Stimulated activated CD8-positive, alpha-beta memory T cell treated with anti-CD3 and anti-CD28 coated beads, Interleukin-7, amount 100 ng/mL, for 4 hours (primary cell): Measurements from ENCODE around the gene HIP1.
"Not testable (repeated sequence)": the region's sequence is repeated elsewhere in the genome, so short reads cannot be mapped to it uniquely, and the experiment has no call there.

Experiments used
- DNase-seq, 2 donors: peaks; one replicate each; pipeline ENCODE4 v3.0.0-alpha.2; 2020; ENCODE audit warnings: low read depth in 2 of 2

HIP1 gene

GRCh38 chr7:75644589-75644988 lies 94.2 kb downstream of the HIP1 start:
- no peak for DNase-seq

- DNase-seq = peak; percentile 29 to 56
These were observed 95.8 kb downstream of the HIP1 start for GRCh38 chr7:75642810-75643486.

DNA sequence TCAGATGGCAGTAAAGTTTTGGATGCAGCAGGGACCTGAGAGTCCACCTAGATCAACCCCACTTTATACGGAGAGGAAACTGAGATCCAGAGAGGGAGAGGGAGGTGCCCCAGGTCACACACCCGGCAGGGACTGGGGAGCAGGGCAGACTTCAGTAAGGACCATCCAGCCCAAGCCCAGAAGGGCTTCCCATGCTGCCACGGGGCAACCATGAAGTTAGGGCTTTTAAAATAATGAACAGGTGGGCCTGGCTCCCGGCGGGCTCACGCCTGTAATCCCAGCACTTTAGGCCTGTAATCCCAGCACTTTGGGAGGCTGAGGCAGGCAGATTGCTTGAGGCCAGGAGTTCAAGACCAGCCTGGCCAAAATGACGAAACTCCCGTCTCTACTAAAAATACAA lies 98.5 kb downstream of the HIP1 start:
- no peak for DNase-seq

DNA sequence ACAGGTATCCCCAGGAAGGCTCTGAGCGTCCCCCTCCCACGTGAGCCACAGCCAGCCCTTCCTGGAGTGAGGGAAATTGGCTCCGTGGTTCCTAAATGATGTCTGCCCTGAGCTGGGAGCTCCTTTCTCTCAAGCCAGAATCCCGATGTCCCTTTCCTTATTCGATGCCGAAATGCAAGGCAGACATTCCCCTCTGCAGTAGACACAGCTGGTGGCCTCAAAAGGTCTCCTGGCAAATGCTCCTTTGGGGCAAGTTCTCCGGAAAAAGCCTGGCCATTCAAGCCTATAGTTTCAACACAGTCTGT lies 98.9 kb downstream of the HIP1 start:
- DNase-seq = no peak

DNA sequence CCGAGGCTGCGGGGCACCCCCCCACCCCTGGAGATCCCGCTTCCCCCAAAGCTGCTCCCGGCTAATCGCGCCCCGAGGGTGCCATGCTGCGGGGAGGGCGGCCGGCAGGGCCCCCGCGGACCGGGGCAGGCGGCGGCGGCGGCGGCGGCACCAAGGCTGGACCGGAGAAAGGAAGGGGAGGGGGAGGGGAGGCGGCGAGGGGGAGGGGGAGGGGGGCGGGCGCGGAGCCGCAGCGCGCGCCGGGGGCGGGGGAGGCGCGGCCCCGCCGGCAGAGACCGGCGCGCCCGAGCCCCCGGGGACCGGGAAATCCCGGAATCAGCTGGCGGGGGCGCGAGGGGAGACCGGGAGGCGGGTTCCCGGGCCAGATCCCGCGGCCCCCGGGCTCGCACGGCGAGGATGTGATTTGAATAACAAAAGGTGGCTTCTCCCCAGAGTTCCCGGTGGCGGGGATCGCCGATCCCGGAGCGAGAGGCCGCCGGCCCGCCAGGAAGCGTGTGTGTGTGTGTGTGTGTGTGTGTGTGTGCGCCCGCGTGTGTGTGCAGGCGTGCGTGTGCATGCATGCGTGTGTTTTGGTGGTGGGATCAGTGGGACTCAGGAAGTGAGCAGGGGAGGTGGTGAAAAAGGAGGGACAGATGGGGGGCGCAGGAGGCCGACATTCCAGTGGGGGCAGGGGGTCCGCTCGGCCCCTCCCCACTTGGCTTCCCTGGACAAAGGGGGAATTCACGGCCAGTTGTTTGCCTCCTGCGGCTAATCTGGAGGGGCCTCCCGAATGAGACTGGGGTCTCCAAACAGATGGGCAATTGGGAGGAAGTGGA lies 99.5 kb downstream of the HIP1 start:
- DNase-seq = peak in 1 of 2 donors; percentile 12

DNA sequence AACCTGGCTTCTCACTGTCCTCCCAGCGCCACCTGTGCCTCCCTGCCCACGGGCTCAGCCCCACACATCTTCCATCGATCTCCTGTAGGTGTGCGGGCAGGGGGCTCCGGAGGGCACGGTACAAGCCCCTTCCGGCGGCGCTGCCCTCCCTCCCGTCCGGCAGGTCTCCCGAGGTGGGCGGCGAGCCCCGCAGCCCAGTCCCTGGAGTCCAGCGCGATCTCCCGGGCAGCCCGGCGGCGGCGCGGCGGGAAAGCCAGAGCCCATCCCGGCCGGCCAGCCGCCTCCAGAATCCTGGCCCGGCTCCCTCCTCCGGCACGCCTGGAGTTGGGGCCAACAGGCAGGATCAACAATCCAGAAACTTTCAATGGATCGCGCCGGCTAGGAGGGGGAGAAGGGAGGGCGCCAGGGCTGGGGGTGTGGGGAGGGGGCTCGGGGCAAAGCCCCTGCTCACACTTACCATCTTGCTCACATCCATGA lies 100.1 kb downstream of the HIP1 start:
- no peak for DNase-seq

- no peak for DNase-seq
These were observed 100.7 kb downstream of the HIP1 start for GRCh38 chr7:75637854-75638593.

GRCh38 chr7:75635036-75635435 lies 103.7 kb downstream of the HIP1 start:
- DNase-seq = no peak

DNA sequence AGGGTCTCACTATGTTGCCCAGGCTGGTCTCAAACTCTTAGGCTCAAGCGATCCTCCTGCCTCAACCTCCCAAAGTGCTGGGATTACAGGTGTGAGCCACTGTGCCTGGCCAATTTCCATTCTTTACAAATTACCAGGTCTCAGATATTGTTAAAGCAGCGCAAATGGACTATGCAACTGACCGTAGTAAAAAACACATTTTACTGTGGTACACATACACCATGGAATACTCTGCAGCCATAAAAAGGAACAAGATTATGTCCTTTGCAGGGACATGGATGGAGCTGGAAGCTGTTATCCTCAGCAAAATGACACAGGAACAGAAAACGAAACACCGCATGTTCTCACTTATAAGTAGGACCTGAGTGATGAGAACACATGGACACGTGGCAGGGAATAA lies 106.2 kb downstream of the HIP1 start:
- DNase-seq = not testable (repeated sequence)

DNA sequence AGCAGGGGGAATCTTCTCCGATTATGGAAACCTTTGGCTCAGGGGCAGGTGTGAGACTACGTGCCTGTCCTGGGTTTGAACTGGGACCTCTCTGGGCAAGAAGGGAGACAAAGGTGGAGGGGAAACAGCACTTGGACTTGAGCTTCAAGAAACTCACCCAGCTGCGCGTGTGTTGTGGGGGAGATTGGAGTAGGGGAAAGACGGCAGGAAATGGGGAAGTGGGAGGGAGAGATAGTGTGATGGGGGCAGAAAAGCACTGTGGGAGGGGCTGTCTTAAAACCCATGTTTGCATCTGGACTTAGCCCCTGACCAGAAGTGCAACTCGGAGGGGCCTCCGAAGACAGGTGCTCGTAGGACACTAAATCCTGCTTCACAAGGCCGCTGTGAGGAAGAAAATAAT lies 107.0 kb downstream of the HIP1 start:
- DNase-seq = no peak

- no peak for DNase-seq
These were observed 108.2 kb downstream of the HIP1 start for GRCh38 chr7:75630549-75630948.

DNA sequence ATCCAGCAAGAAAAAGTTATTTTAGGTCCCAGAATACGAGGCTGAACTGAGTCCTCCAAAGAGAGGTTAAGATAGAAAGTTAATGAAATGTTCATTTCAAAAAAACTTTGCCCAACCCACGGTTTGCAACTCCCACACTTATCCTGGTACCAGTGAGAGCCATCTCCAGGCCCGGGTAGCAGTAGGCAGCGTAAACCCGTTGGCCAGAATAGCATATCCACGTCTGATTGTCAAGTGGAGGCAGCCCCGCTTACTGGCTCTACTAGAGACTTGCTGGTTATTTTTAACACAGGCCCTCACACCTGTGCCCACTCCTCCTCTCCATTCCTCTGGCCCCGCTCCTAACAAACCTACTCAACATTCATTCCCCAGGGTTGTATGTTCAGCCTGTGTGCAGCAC lies 109.7 kb downstream of the HIP1 start:
- no peak for DNase-seq

DNA sequence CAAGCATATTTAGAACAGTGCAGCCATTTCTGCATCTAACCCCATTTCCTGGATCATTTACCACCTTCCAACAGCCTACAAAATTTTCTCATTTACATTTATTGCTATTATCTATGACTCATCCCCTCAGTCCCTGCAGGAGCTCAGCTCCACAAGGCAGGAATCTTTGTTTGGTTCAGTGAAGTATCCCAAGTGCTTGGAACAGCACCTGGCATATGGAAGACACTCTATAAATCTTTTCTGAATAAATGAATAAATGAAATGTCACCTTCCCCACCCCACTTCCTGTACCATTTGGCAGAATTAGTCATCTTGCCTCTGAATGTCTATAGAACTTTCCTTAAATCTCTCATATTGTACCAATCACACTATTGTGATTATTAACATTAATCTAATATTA lies 110.7 kb downstream of the HIP1 start:
- no peak for DNase-seq

DNA sequence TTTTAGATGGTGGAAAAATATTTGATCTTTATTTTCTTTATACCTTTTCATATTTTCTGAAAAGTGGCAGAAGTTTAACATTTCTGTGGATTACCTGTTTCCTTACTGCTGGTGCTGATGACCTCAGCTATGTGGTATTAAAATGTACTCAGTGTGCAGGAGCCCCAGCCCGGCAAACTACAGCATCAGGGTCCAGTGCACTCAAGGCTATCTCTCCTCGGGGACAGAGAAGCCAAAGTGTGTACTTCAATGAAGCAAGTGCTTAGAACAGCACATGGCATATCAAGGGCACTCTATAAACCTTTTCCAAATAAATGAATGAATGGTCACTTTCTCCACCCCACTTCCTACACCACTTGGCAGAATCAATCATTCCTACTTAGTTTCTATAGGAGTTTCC lies 111.8 kb downstream of the HIP1 start:
- no peak for DNase-seq

- no peak for DNase-seq
These were observed 112.9 kb downstream of the HIP1 start for GRCh38 chr7:75625868-75626267.

- no peak for DNase-seq
These were observed 114.5 kb downstream of the HIP1 start for GRCh38 chr7:75624134-75624832.

DNA sequence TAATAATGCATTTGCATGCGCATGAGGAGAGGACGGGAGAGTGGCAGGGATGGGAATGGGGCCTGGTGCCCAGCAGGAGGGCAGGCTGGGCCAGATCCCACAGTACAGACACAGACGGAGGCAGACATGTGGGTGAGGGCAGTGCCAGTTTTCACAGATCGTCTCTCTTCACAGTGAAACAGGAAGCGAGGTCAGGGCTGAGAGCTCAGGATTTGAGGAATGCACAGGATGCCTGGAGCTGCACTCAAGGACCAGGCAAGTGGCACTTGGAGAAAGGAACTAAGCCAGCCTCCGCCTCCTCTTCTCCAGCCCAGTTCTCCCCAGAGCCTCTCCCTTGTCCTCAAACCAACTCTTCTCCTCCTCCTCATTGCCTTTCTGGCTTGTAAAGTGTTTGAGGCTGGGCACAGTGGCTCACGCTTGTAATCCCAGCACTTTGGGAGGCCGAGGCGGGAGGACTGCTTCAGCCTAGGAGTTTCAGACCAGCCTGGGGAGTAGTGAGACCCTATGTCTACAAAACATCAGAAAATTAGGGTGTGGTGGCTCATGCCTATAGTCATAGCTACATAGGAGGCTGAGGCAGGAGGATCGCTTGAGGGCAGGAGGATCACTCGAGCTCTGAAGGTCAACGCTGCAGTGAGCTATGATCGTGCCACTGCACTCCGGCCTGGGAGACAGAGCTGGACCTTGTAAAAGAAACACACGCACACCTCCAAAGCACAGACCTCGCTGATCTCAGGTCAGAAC lies 115.2 kb downstream of the HIP1 start:
- no peak for DNase-seq

DNA sequence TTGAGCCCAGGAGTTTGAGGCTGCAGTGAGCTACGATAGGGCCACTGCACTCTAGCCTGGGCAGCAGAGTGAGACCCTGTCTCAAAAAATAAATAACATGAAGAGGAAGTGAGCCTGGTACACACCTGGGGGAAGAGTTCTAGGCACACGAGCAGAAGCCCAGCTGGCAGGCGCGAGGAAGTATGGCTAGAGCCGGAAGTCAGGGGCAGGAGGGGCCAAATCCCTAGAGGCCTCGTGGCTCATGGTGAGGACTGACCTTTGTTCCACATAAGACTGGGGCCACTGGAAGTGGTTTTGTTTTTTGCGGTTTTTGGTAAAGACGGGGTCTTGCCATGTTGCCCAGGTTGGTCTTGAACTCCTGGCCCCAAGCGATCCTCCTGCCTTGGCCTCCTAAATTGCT lies 117.6 kb downstream of the HIP1 start:
- no peak for DNase-seq

DNA sequence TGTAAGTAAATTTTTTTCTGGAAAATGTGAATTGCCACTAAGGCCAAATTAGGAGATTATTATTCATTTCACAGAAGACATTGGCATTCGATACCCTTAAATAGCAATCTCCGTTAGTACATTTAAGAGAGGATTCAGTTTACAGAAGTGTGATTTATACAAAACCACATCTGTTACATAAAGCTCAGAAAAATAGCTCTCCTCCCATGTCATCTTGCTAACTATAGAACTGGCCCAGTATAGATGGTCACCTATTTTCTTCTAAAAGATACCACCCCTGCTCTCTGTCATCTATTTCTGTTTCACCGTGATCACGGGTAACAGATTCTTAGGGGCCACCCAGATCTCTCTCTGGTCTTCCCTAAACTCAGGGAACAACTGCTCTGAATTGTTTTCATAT lies 119.1 kb downstream of the HIP1 start:
- no peak for DNase-seq

DNA sequence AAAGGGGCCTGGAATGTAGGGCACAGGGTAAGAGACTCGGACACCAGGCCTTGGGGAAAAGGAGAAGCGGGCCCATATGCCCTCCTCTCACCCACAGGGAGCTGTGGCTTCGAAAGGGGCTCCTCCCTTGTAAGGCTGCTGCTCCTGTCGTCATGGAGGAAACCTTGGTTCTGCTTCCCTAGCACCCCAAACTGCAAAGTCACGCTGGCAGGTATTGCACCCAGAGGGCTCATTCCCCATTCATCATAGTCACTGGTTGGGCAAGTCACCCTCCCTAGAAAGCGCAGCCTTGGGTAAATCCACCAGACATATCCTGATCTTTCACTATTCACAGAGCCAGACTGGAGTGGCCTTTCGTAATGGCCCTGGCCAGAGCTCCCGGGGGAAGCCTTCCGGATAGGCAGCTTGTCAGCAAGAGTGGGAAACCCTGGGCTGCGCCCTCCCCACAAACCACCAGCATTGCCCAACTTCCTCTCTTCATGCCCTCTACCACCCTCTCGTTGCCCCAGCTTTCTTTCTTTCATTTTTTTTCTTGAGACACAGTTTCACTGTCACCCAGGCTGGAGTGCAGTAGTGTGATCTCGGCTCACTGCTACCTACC lies 121.0 kb downstream of the HIP1 start:
- DNase-seq = peak; percentile 26 to 33
